Activated T-helper 1 cell treated with anti-CD3 and anti-CD28 coated beads, Interleukin-2, amount 50 U/mL, for 16 hours (primary cell): ENCODE data around the gene TPRG1L.

Source experiments
- DNase-seq, 2 donors: peaks; one replicate each; pipeline ENCODE4 v3.0.0-alpha.2; 2020; ENCODE audit warnings: low read depth in 1 of 2, low spot score in 1 of 2

TPRG1L gene

DNA sequence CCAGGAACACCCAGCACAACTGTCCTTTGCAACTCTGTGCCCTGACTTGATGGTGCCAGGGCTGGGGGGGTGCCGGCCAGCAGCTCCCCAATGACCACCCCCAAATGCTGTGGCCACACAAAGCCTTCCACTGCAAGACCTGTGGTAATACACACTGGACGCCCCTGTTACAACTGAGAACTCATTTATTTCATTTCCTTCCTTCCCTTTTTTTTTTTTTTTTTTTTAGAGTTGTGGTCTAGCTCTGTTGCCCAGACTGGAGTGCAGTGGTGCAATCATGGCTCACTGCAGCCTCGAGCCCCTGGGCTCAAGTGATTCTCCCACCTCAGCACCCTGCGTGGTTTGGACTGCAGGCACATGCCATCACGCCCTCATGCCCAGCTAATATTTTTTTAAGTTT is 52.7 kb downstream of the TPRG1L start:
- no peak for DNase-seq

DNA sequence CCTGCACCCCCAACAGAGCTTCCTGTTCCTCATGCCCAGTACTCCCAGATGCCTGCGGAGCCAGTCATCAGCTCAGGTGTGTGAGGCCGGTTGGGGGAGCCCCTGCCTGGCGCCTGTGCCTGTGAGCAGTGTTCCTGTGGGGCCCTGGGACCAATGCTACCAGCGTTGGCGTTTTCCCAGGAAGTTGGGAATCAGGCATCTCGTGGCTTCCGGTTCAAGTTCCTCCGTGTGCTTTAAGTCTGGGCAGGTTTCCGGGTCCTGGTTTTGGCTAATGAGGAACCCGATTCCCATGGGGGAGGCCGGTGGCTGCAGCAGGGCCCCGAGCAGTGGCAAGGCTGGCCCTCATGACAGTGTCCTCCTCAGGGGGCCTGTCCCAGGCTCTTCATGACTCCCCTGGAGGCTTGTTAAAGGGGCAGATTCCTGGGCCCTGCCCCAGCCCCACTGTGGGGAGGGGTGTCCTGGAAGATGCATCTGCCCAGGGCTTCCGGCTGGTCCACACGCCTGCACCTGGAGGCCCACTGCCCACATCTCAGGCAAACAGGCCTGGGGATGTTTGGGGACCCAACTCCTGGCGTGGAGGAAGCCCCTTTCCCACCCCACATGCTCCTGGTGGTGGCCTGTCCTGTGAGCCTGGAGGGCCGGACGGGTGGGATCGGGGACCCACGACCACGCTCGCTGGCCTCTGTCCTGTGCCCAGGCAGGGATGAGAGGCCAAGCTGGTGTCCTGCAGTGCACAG is 53.7 kb downstream of the TPRG1L start:
- no peak for DNase-seq

DNA sequence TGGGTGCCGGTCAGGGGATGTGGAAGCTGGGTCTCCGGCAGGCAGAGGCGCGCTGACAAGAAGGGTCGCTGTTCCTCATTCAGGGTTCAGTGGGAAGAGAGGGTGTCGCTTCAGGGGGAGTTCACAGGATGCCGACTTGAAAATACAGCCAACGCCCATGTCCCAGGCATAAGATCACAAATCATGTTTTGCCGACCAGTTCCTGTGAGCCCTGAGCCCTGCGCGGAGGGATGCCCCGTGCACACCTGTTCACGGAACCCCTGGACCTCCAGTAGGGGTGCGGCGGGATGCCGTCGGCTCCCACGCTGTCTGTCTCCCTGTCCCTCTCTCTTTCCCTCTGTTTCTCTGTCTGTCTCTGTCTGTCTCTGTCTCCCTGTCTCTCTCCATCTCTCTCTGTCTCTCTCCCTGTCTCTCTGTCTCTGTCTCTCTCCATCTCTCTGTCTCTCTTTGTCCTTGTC is 54.3 kb downstream of the TPRG1L start:
- DNase-seq: no peak
